EL (cell line): ENCODE results near the gene ALDH1A2.
A peak's percentile ranks its signal among the peaks of the same experiment; 100 is the strongest.

Experiments used
- DNase-seq: peaks from one replicate; pipeline ENCODE4 v3.0.0-alpha.2; 2016

Gene ALDH1A2

DNA sequence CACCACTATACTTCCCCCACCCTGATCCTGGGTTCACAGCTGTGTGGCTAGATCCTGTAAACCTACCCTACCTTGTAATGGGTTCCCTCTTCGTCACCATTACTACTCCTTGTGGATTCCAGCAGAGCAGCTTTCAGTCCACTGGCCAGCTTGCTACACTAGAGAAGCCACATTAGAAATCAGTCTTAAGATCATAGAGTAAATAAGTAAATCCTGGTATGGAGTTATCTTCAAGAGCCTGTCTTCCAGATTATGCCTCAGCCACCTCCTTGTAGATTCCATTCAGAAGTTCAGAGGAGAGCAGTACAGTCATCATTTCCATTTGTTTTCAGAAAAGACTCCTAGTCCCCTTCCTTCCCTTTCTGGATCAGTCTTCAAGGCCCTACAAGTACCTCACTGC, 123.7 kb downstream of the ALDH1A2 start:
- DNase-seq: no peak

DNA sequence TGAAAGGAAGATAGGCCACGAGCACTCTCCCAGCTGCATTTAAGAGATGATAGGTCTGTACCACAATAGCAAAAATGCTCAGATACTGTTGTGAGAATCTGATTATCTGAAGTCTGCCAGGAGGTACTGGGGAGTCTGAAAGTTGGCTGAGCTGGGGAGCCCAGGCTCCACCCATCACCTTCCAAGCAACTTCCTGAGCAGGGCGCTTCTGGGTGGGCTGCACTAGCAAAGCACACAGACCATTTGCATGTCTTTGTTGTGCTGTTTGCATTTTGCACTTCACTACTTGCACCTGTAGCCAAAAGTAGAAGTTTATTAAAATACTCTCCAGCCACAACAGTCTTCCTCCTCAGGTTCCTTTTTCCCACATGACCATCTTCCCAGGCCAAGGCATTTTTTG, 133.2 kb downstream of the ALDH1A2 start:
- no peak for DNase-seq

DNA sequence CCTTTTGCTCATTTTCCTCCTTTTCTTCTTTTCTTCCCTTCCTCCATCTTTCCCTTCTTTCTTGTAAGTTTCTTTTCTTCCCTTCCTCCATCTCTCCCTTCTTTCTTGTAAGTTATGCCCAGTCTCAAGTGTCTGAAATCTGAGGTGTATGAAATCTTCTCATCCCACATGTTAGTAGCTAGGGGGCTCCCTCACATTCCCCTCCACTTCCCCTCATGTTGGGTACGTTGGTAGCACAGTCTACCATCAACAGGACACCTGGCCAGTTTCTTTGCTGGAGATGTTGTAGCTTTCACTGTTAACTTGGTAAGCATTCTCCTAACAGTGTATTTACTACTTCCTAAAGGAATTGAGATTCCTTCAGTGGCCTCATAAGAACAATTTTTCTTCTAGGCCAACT, 133.9 kb downstream of the ALDH1A2 start:
- no peak for DNase-seq

DNA sequence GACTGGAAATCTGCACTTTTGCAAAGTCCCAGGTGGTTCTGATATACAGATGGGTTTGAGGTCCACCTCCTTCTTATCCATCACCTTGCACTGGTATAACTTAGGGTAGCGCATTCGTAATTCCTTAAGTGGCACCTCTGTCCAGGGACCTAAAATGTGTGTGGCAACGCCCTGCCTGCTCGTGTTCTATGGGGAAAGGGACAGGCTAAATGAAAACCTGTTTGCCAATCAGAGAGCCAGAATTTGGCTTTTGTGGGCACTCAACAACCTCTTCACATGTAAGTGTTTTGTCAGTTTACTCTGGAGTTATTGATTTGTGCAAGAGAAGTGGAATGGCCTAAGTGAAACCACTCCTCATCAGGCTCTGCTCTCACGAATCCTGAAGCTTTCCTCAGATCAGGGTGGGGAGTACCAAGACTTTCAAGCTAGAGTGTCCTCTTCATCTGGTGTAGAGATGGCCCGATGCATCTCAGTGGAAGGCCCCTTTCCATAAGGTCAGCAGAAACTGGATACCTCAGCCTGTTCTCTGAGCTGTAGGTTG, 138.3 kb downstream of the ALDH1A2 start:
- DNase-seq: no peak

DNA sequence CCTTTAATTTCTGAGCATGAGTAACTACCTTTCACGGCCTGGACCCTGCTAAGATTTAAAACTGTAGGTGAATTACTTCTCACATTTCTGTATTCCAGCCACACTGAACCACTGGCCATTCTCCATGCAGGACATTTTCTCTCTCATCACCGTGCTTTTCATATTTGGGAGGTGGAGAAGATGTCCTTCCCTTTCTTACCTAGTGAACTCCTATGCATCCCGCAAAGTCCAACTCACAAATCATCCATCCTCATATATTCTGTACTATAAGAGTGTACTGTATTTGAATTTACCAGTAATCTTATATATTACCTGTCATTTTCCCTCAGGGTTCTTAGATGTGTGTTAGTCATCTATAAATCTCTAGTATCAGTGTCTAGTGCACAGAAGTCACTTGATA, 139.9 kb downstream of the ALDH1A2 start:
- no peak for DNase-seq

DNA sequence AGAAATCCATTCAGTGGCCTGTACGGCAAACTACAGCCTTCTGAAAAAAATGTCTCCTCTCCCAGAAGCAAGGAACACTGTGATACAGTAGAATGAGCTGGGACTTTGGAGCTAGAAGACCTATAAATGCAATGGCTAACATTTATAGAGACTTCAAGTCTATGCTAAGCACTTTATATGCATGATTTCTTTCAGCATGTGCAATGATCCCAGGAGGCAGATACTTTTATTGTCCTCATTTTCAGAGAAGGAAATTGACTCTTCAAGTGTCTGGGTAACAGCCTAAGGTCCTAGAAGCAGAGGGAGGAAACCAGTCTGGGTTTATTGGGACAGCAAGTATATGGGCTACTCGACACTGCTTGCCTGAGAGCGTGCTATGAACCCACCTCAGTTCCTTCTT, 140.9 kb downstream of the ALDH1A2 start:
- DNase-seq: no peak

DNA sequence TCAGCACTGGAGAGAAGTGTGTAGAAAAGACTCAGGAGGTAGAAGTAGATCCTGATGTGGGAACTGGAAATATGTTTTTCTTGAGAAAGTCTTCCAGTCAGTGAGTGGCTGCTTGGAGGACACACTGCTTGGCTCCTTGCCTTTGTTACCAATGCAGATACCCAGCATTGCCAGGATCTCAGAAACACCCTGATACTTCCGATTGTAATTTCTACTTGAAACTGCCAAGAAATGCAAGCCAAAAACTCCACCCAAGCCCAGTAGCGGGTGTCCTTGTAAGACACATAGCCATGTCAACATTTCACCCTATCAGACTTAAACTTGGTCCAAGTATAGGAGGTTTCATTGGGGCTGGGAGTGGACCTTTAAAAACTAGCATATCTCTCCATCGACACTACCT, 141.8 kb downstream of the ALDH1A2 start:
- DNase-seq: peak; percentile 7

DNA sequence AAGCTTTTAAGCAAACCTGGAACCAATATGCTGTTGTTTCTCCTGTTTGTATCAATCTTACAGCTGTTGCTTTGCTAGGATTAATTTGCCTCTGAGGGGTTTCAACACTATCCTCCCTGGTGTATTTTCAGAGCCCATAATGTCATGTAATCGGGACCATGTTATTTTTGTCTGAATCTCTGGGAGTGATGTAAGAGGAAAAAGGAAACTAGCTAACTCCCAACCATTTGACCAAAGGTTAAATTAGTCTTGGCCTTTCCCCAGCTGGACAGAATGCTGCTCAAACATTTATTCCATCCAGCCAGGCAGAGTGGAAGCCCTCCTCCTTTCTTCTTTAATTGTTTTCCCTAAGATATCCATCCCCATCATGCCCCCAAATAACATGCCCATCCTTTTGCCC, 142.2 kb downstream of the ALDH1A2 start:
- DNase-seq: peak; percentile 31

DNA sequence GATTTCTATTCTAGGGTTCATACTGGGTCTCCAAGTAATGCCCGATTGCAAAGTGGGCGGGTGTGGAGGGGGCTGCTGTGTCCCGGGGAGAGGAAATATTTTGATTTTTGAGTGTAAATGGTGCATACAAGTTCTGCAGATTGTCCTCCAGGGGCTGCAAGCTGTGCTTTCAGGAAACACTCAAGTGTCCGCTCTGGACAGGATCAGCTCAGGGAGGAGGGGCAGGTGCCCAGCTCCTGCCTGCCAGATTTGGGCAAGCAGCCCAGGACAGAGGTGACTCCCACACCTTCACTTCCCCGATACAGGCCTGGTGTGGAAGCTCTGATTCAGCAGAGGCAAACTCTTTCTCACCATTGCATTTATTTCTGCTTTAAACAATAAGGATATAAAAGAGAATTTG, 142.7 kb downstream of the ALDH1A2 start:
- no peak for DNase-seq

DNA sequence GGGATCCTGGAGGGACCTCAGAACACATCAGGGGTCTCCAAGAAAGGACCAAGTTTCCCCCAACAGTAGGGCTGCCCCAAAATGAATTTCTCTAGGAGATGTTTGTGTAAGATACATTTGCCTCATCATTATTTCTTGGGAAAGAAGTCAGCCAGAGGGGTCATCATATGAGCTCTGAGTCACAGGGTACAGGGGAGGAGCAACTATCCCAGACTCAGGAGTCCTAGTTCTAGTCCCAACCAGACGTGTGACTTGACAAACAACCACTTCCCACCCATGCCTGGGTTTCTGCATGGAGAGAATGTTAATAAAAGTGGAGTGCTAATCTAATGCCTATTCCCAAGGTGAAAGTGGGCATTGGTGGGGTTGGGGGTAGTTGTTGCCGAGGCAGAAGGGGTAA, 144.1 kb downstream of the ALDH1A2 start:
- peak; percentile 47 for DNase-seq

DNA sequence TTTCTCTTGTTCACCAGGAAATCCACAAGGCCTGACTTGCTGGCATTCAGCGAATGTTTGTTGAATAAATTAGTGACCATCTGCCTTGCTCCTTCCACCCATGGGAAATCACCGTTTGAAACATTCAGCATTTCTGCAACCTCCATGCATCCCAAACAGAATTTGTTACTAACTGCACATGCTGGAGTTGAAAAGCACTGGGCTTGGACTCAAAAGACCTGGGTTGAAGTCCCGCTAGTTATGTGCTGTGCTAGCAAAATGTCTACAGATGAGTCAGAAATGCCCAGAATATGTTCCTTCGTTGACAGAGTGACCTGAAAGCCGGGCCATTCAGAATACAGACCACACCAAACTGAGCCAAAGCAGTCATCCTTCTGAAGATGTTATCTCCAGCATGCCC, 144.6 kb downstream of the ALDH1A2 start:
- no peak for DNase-seq

DNA sequence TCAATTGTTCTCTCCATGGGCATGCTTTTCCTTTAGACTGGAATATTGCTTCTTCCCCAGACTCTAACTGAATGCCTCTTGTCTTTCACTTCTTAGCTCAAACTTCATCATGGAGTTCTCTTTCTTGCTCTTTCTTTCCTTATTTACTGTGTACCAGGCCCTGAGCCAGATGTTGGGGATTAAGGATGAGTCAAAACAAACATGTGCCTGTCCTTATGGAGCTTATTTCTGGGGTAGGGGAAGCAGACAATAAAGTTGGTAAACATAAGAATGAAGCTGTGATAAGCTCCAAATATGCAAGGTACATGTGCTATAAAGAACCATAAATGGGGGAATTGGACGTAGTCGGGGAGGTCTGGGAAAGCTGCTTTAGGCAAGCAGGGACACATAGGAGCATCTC, 145.8 kb downstream of the ALDH1A2 start:
- no peak for DNase-seq

DNA sequence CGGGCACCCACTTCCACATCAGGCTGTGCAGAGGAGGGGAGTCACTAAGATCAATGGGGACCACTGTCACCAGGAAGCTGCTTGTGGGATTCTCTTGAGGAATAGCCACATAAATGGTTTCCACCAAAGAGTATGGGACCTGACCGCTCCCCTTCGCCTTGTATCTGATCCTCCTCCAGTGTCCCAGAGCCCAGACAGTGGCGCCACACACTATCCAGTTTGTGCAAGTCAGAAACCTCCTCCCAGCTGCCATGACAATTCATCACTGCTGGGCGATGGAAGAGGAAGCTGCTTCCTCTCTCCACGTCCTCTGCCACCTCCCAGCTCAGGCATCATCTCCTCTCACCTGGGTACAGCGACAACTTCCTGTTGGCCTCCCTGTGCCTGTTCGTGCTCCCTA, 147.5 kb downstream of the ALDH1A2 start:
- no peak for DNase-seq

DNA sequence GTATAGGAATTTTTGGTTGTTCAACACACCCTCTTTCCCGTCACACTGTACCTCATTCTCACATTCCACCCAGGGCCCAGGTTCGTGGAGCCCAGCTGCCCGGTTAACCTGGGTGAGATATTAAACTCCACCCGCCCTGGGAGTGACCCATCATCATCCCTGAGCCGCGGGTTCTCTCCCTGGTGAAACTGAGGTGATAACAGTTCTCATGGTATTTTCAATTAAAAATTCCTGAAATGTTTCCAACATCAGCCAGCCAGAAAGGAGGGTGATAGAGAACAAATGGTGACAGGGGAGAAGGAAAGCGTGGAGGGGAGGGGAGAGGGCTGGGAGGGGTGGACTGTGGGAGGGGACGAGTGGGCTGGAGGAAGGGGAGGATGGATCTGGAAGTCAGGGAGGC, 148.8 kb downstream of the ALDH1A2 start:
- DNase-seq: no peak

DNA sequence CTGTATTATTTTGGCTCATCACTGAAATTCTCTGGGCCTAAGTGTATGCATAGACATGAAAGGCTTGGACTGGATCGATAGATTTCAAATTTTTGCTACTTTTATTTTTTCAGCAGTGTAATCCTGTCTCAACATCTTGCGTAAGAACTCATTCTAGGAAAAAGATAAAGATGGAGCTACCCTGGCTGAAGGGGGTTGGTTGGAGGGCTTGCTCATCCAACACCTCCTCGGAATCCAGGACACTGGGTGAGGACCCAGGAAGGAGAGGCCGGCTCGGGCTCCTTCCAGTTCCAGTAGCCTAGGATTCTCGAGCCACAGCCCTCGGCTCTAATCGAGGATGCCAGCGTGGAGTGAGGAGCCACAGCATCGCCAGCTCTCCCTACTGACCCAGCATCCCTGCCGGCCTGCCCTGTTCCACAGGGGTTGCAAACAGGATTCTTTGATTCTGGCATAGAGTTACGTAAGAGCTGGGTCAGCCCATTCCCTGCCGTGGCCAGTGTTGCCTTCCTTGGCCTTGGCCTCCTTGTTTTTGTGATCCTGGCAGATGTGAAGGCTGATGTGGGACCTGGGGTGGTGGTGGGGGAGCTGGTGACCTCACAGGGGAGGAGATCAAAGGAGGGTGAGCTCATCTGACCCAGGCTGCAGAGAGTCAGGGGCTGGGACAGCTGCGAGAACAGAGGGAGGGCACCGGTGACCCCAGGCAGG, 149.5 kb downstream of the ALDH1A2 start:
- DNase-seq: no peak

DNA sequence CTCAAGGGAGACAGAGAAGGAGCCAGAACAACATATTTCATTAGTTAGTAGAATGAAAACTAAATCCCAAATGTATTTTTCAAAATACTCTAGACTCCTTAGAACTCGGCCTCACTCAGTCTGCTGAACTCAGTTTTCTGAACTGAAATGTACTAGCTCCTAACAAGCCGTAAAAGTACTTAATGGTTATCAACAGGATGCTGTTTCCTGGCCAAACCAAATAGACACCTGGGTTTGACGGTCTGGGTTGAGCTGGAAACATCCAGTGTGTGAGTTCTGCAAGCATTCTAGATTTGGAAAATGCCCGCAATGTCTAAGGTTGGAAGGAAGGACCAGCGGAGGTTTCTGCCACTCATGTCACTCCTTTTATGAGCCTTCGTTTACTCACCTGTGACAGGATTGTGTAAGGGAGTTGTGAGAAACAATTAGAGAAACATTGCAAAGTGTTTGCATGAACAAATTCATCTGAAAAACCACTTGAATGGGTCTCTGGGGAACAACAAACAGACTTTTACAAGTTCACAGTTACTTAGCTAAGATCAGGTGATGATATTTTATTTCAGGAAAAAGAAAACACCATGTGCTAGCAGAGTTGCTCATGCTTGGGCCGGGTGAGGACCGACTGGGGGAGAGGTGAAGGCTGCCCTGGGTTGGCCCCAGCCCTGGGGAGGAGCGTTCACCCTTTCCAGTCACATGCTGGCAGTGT, 151.0 kb downstream of the ALDH1A2 start:
- no peak for DNase-seq

DNA sequence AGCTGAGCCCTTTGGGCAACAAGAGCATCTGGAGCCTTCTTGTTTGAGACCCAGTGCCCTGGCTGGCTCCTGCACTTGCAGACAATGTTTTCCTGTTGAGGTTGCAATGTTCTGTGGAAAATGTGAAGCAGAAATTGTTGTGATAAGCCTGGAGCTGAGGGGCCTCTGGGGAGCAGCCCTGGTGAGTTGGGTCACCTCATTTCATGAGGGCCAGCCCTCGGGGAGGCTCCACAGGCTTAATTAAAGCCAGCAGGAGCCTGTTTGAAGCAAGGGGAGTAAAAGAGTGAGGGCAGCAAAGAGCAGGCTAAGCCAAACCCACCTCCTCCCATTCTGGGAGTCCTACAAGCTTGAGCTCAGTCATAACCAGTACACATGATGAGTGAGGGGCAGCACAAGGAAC, 154.3 kb downstream of the ALDH1A2 start:
- no peak for DNase-seq

DNA sequence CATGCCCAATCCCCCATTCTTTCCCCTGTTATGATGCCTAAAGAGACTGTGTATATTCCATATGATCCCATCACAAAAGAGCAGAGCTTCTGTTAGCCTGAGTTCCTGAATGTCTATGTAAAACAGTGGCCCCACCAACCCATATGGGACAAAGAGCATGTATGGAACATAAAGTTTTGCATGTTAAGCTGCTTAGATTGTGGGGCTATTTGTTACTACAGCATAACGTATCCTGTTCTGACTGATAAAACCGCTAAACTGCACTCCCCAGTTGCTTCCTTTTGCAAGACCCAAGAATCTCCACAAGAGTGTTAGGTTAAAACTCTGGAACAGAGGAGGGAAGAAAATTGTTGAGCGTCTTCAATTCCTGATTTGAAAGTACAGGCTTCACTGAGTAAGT, 154.8 kb downstream of the ALDH1A2 start:
- no peak for DNase-seq

DNA sequence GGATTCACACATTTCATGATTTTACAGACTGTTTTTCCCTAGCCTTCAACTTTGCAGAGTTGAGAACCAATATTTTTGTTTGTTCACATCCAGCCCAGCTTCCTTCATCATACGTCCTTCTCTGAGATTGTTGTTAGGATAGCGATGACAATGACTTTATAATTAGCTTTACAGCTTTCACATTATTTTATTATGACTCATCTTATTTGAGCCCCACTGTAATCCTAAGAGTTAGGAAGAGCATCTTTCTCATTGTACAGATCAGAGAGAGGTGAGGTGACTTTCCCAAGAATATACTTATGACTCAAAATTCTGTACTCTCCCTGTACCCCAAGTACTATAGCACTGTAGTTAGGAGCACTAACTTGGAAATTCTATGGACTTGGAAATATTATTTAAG, 156.1 kb downstream of the ALDH1A2 start:
- DNase-seq: no peak

DNA sequence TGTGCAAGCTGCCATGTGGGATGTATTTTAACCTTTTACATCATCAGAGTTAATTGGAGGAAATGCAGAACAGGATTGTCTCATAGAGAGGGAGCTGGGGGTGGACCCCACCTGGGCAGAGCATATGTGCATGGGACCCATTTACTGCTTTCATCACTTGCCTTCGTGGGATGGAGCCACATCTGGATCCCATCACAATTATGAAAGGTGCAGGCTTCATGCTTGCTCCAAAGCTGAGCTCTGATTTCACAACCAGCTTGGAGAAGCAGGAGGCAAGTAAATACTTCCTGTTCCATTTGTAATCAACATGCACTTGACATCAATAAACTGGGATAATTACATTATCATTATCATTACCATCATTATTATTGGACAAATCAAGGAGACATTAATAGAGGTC, 161.9 kb downstream of the ALDH1A2 start:
- DNase-seq: no peak
